CD4-positive, alpha-beta T cell treated with Interleukin-6 at 100 ng/mL for 8 hours (primary cell): Measurements from ENCODE around the gene PRPF19.

Experiments used
- DNase-seq: peaks from one replicate; pipeline ENCODE4 v3.0.0-alpha.2; 2020; ENCODE audit warnings: mixed read lengths, low spot score

The PRPF19 gene

GRCh38 chr11:60906132-60906972, at the start of gene PRPF19:
Gene PRPF19, minus strand, starts transcription at chr11:60906585. Its CDS starts 203 bp downstream, at chr11:60906382.
- DNase-seq, result peak; percentile 99

- no peak for DNase-seq
Observed at GRCh38 chr11:60955571-60955970, 49.2 kb upstream of the PRPF19 start.

- no peak for DNase-seq
Observed at GRCh38 chr11:60954421-60954820, 48.0 kb upstream of the PRPF19 start.

- DNase-seq, result no peak
Observed at GRCh38 chr11:60953781-60954180, 47.4 kb upstream of the PRPF19 start.

GRCh38 chr11:60952742-60953170, 46.4 kb upstream of the PRPF19 start:
- no peak for DNase-seq

GRCh38 chr11:60951904-60952741, 45.7 kb upstream of the PRPF19 start, which contains the start of gene SLC15A3:
Gene SLC15A3, minus strand, starts transcription at chr11:60952176. Its CDS starts 625 bp downstream, at chr11:60951551.
- DNase-seq, result peak; percentile 45

GRCh38 chr11:60951606-60951903, 45.2 kb upstream of the PRPF19 start:
- no peak for DNase-seq

- peak; percentile 7 for DNase-seq
Observed at GRCh38 chr11:60950933-60951605, 44.7 kb upstream of the PRPF19 start.

GRCh38 chr11:60950024-60950423, 43.6 kb upstream of the PRPF19 start:
- no peak for DNase-seq

- no peak for DNase-seq
Observed at GRCh38 chr11:60948250-60948649, 41.9 kb upstream of the PRPF19 start.

GRCh38 chr11:60947700-60948099, 41.3 kb upstream of the PRPF19 start:
- DNase-seq, result no peak

GRCh38 chr11:60946601-60947264, 40.3 kb upstream of the PRPF19 start:
- DNase-seq, result no peak

- DNase-seq, result no peak
Observed at GRCh38 chr11:60945295-60945667, 38.9 kb upstream of the PRPF19 start.

- DNase-seq, result no peak
Observed at GRCh38 chr11:60944490-60945294, 38.3 kb upstream of the PRPF19 start.

- DNase-seq, result no peak
Observed at GRCh38 chr11:60942970-60943565, 36.7 kb upstream of the PRPF19 start.

- DNase-seq, result no peak
Observed at GRCh38 chr11:60942219-60942618, 35.8 kb upstream of the PRPF19 start.

GRCh38 chr11:60941371-60942119, 35.2 kb upstream of the PRPF19 start:
- no peak for DNase-seq

GRCh38 chr11:60939855-60940254, 33.5 kb upstream of the PRPF19 start:
- no peak for DNase-seq

- no peak for DNase-seq
Observed at GRCh38 chr11:60939301-60939700, 32.9 kb upstream of the PRPF19 start.

- no peak for DNase-seq
Observed at GRCh38 chr11:60938500-60938899, 32.1 kb upstream of the PRPF19 start.
